Gastrocnemius medialis (tissue), 4 donors: ENCODE results near the gene B3GNT3. TPM values are rescaled to one million over a fixed set of nuclear protein-coding genes. Genes with fewer than 3 reads are reported as not detected.
"Not testable (repeated sequence)": the region's sequence is repeated elsewhere in the genome, so short reads cannot be mapped to it uniquely, and the experiment has no call there.

Experiments used
- ATAC-seq, 2 donors: fragments of 150-250 bp; one replicate each; pipeline ENCODE4 v1.9.1; 2016
- DNase-seq, 2 donors: peaks; one replicate each; pipeline ENCODE4 v3.0.0-alpha.2; 2019
- H3K27ac ChIP-seq, 4 donors: fragments of 200-600 bp; sonication (generic); 1 replicate in 1 of 4; 2 replicates in 3 of 4; pipeline ENCODE4 v1.5.1; 2016 to 2018; ENCODE audit warnings: mild to moderate bottlenecking in 2 of 4, moderate library complexity in 1 of 4
- H3K27me3 ChIP-seq, 3 donors: fragments of 200-600 bp; sonication (generic) in 2 of 3; 1 replicate in 1 of 3; 2 replicates in 2 of 3; pipeline versions ENCODE4 v1.5.1 to v1.6.0; 2016 to 2019; ENCODE audit warnings: mild to moderate bottlenecking in 1 of 3, moderate library complexity in 1 of 3
- H3K36me3 ChIP-seq, 2 donors: fragments of 200-600 bp; sonication (generic) in 1 of 2; one replicate each; pipeline ENCODE4 v1.5.1; 2017 to 2018
- H3K4me1 ChIP-seq, 2 donors: fragments of 200-600 bp; sonication (generic) in 1 of 2; one replicate each; pipeline ENCODE4 v1.5.1; 2016 to 2017; ENCODE audit warnings: mild to moderate bottlenecking in 2 of 2
- H3K4me3 ChIP-seq, 4 donors: fragments of 200-600 bp; sonication (generic) in 3 of 4; 1 replicate in 1 of 4; 2 replicates in 3 of 4; pipeline ENCODE4 v1.5.1; 2016 to 2019; ENCODE audit warnings: mild to moderate bottlenecking in 2 of 4
- H3K9me3 ChIP-seq, 3 donors: fragments of 200-600 bp; sonication (generic) in 2 of 3; 1 replicate in 1 of 3; 2 replicates in 2 of 3; pipeline ENCODE4 v1.5.1; 2016 to 2019
- POLR2A ChIP-seq, 2 donors: fragments of 450-650 bp; IDR thresholded peaks; one replicate each; pipeline ENCODE4 v1.6.1; 2017; ENCODE audit warnings: antibody characterized with exemption in 2 of 2, mild to moderate bottlenecking in 2 of 2, moderate library complexity in 2 of 2
- in situ Hi-C, 4 donors: fragments of 200-750 bp; cut with MboI; loops; one replicate each; pipeline versions ENCODE4 v1.15.0 to v1.8.0; 2017; ENCODE audit warnings: low sequenced_read_pairs in 4 of 4
- intact Hi-C: fragments of 100-400 bp; cut with DNase I; formaldehyde crosslinking; loops from one replicate; pipeline ENCODE4 v1.15.1; 2023; ENCODE audit warnings: low total_unique reads
- total RNA-seq, 4 donors: library from RNA; depleted of rRNA; stranded (reverse); fragments of >200 nt; gene quantifications; one replicate each; pipeline versions ENCODE4 v1.1.0 to v1.2.3, GENCODE V29; 2016
- TF ChIP-seq, protein P1 (sequence below), 5 experiments: fragments of 450-650 bp in 3 of 5; fragments of 200-600 bp in 2 of 5; sonication (generic) in 2 of 5; IDR thresholded peaks in 4 of 5; conservative IDR thresholded peaks in 1 of 5; 1 replicate in 4 of 5; 2 replicates in 1 of 5; pipeline ENCODE4 v1.5.1; 2016 to 2019; ENCODE audit warnings: antibody characterized with exemption in 5 of 5, mild to moderate bottlenecking in 3 of 5, moderate library complexity in 3 of 5

Gene B3GNT3
- total RNA-seq, 4 donors from 2014 or later, result 0.13 to 0.39 TPM; not detected in 2

DNA sequence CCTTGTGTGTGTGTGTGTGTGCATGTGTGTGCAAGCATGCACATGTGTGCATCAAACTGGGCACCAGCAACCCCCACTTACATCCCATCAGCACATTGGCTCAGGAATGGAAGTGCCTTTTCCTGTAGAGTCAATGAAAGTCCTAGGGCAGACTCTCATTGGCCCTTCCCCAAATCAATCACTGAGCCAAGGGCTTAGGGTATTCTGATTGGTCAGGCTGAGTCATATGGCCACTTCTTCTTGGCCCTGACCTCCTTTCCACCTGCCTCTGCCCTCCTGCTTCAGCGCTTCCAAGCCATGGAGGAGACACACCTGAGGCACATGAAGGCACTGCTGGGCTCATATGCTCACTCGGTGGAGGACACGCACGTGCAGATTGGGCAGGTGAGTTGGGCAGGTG lies 22.8 kb upstream of the B3GNT3 start:
- Histone ChIP-seq H3K9me3 (no peaks in the 10 kb centered on the region), H3K27ac (no peak overlapping the region), H3K4me3 (no peak overlapping the region), H3K36me3 (no peaks in the 10 kb centered on the region), H3K27me3 (peaks cover 6 to 13% (median 13%) of the 10 kb centered on the region in 3 donors), H3K4me1 (no peaks in the 10 kb centered on the region)
- ATAC-seq, result no peak
- no peak for TF ChIP-seq POLR2A (IDR thresholded peaks at IDR 0.05)
- TF ChIP-seq, protein P1, sequence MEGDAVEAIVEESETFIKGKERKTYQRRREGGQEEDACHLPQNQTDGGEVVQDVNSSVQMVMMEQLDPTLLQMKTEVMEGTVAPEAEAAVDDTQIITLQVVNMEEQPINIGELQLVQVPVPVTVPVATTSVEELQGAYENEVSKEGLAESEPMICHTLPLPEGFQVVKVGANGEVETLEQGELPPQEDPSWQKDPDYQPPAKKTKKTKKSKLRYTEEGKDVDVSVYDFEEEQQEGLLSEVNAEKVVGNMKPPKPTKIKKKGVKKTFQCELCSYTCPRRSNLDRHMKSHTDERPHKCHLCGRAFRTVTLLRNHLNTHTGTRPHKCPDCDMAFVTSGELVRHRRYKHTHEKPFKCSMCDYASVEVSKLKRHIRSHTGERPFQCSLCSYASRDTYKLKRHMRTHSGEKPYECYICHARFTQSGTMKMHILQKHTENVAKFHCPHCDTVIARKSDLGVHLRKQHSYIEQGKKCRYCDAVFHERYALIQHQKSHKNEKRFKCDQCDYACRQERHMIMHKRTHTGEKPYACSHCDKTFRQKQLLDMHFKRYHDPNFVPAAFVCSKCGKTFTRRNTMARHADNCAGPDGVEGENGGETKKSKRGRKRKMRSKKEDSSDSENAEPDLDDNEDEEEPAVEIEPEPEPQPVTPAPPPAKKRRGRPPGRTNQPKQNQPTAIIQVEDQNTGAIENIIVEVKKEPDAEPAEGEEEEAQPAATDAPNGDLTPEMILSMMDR (IDR thresholded peaks at IDR 0.05 in 4 of 5, conservative IDR thresholded peaks at IDR 0.05 in 1 of 5), result no peak
- DNase-seq, result no peak
- in situ Hi-C loops, result no loop called here
- intact Hi-C loops, result no loop called here

DNA sequence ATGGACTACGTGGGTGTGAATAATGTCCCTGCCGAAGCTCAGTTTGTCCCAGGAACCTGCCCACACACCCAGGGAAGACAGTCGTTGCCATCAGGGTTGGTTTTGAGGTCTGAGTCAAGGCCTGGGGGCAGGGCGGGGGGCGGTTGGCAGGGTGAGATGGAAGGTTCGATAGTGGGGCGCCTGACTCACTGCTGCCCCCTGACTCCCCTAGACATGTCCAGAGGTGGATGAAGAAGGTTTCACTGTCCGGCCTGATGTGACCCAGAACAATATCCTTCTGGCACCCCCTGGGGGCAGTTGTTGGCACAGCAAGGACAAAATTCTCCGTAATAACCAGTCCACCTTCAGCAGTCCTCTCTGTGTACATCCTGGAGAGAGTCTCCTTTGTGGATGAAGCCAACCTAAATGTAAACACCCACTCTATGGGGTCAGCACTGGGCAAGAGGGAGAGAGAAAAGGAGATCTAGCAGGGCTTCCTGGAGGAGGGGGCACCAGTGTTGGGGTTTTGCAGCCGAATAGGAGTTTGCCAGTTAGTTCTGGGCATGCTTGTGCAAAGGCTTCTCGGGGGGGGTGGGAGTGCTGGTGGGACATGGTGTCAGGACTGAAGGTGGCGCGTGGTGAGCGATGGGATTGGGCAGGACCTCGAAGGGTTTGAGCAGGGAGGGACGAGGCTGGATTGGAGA lies 19.6 kb upstream of the B3GNT3 start:
- Histone ChIP-seq H3K36me3 (no peaks in the 10 kb centered on the region), H3K27ac (no peak overlapping the region), H3K9me3 (no peaks in the 10 kb centered on the region), H3K4me1 (no peaks in the 10 kb centered on the region), H3K4me3 (no peak overlapping the region), H3K27me3 (peaks cover 17 to 32% (median 19%) of the 10 kb centered on the region in 3 donors)
- in situ Hi-C loops, result no loop called here
- intact Hi-C loops, result no loop called here
- ATAC-seq (no peak), DNase-seq (no peak)
- TF ChIP-seq, protein P1 (IDR thresholded peaks at IDR 0.05 in 4 of 5, conservative IDR thresholded peaks at IDR 0.05 in 1 of 5), result no peak
- TF ChIP-seq POLR2A (IDR thresholded peaks at IDR 0.05), result no peak

DNA sequence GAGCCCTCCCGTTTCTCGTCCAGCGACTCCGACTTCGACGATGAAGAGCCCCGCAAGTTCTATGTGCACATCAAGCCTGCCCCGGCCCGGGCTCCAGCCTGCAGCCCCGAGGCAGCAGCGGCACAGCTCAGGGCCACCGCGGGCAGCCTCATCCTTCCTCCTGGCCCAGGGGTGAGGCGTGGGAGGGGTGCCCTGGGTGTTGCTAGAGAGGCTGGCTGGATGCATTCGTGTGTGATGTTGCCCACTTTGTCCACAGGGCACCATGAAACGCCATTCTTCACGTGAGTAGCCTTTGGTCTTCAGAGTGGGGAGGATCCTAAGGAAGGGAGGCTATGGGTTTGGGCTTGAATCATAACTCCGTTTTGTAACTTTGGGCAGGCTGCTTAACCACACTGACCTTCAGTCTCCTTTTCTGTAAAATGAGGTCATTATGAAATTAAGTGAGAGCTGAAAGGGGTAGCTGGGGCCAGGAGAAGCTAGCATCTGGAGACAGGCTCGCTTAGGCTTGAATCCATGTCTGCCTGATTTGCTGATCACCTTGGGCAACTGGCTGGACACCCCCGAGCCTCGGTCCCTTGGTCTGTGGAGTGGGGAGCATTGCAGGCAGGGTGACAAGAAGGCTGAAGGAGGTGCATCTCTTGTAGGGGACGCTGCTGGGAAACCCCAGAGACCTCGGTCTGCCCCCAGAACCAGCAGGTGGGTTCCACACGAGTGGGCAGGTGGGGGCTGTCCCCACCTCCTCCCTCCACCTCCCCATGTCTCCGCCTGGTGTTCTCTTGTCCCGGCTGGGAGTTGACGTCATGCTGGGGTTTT lies 18.7 kb upstream of the B3GNT3 start:
- no peaks in the 10 kb centered on the region for H3K4me1 ChIP-seq
- no peak for ATAC-seq
- no peak for TF ChIP-seq POLR2A (IDR thresholded peaks at IDR 0.05)
- TF ChIP-seq, protein P1 (IDR thresholded peaks at IDR 0.05 in 4 of 5, conservative IDR thresholded peaks at IDR 0.05 in 1 of 5), result no peak
- H3K27ac ChIP-seq, result no peak overlapping the region
- no peak for DNase-seq
- no peaks in the 10 kb centered on the region for H3K36me3 ChIP-seq
- in situ Hi-C loops (no loop called here), intact Hi-C loops (no loop called here)
- peaks cover 19 to 32% (median 21%) of the 10 kb centered on the region in 3 donors for H3K27me3 ChIP-seq
- H3K4me3 ChIP-seq, result no peak overlapping the region
- H3K9me3 ChIP-seq, result no peaks in the 10 kb centered on the region

DNA sequence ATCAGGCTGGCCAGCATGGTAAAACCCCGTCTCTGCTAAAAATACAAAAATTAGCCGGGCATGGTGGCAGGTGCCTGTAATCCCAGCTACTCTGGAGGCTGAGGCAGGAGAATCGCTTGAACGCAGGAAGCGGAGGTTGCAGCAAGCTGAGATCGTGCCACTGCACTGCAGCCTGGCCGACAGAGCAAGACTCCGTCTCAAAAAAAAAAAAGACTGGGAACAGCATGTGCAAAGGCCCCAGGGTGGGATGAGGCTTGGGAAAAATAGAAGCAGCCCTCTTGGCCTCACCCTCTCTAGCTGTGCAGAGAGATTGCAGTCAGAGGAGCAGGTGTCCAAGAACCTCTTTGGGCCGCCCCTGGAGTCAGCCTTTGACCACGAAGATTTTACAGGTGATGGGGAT lies 17.1 kb upstream of the B3GNT3 start:
- ATAC-seq, H3K4me1 ChIP-seq, H3K4me3 ChIP-seq, H3K9me3 ChIP-seq, intact Hi-C loops, H3K27ac ChIP-seq, DNase-seq, H3K36me3 ChIP-seq, in situ Hi-C loops: not testable (repeated sequence)
- peaks cover 21 to 32% (median 27%) of the 10 kb centered on the region in 3 donors for H3K27me3 ChIP-seq

DNA sequence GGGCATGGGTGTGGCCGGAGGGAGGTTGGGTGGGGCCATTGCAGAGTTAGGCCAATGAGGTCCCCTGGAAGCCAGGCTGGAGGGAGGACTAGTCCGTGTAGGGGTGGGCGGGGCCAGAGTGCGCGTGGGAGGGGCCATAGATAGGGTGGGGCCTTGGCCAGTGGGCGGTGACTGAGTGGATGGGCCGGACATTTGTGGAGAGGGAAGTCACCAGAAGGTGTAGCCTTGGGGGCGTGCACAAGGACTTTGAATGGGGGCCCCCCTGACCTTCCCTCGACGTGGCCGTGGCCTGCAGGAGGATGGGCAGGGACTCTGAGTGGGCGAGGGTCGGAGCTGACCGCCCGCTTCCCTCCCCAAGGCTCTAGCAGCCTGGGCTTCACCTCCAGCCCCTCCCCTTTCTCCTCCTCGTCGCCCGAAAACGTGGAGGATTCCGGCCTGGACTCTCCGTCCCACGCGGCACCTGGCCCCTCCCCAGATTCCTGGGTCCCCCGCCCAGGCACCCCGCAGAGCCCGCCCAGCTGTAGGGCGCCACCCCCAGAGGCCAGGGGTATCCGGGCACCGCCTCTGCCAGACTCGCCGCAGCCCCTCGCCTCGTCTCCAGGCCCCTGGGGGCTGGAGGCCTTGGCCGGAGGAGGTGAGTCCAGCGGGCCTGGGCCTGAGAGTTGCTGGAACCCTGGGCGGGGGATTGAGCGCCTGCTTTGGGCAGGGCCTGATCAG lies 16.5 kb upstream of the B3GNT3 start:
- intact Hi-C loops (no loop called here), in situ Hi-C loops (no loop called here)
- H3K27me3 ChIP-seq, result peaks cover 21 to 32% (median 27%) of the 10 kb centered on the region in 3 donors
- TF ChIP-seq, protein P1 (IDR thresholded peaks at IDR 0.05 in 4 of 5, conservative IDR thresholded peaks at IDR 0.05 in 1 of 5), result no peak
- ATAC-seq (no peak), DNase-seq (no peak)
- no peaks in the 10 kb centered on the region for H3K4me1 ChIP-seq
- no peaks in the 10 kb centered on the region for H3K9me3 ChIP-seq
- H3K36me3 ChIP-seq, result no peaks in the 10 kb centered on the region
- H3K27ac ChIP-seq, result no peak overlapping the region
- no peak overlapping the region for H3K4me3 ChIP-seq
